Muscle of leg (tissue), 11 donors: ENCODE results near the gene ATP8A2. TPM values are rescaled to one million over a fixed set of nuclear protein-coding genes. Genes with fewer than 3 reads are reported as not detected.
A peak's percentile ranks its signal among the peaks of the same experiment; 100 is the strongest.

Experiments used
- DNase-seq: peaks from one replicate; pipeline ENCODE4 v3.0.0; 2013
- H3K27ac ChIP-seq: one replicate; pipeline ENCODE4 v1.5.1; 2013; ENCODE audit warnings: mild to moderate bottlenecking, low read length, control low read depth
- H3K27me3 ChIP-seq: one replicate; pipeline ENCODE4 v1.6.1; 2013; ENCODE audit warnings: low read length; ENCODE audit not compliant: control insufficient read depth, insufficient read depth
- H3K36me3 ChIP-seq: one replicate; pipeline ENCODE4 v1.6.1; 2013; ENCODE audit warnings: low read length; ENCODE audit not compliant: control insufficient read depth, insufficient read depth
- H3K4me1 ChIP-seq: one replicate; pipeline ENCODE4 v1.6.1; 2013; ENCODE audit warnings: low read length; ENCODE audit not compliant: control insufficient read depth, insufficient read depth
- H3K4me3 ChIP-seq: one replicate; pipeline ENCODE4 v1.5.1; 2013; ENCODE audit warnings: low read length, control low read depth
- H3K9me3 ChIP-seq: replicated peaks from 2 replicates; pipeline ENCODE4 v1.6.1; 2013; ENCODE audit warnings: low read depth, low read length; ENCODE audit not compliant: control insufficient read depth
- WGBS: methylation state at CpG from one replicate; pipeline ENCODE4 v1.1.5; 2013; ENCODE audit warnings: missing lambda C conversion rate; ENCODE audit not compliant: insufficient coverage; 5-methylcytosine and 5-hydroxymethylcytosine counted together
- polyA plus RNA-seq, 8 donors: library from polyadenylated mRNA; unstranded; fragments of 120-200 nt; gene quantifications; one replicate each; pipeline versions ENCODE4 v1.2.1 to v1.2.3, GENCODE V29; 2013; ENCODE audit warnings: inconsistent platforms in 1 of 8, low replicate concordance in 1 of 8; ENCODE audit not compliant: insufficient read length in 8 of 8, insufficient read depth in 1 of 8
- total RNA-seq: library from RNA; stranded (reverse); fragments of 120-200 nt; gene quantifications from one replicate; pipeline ENCODE4 v1.2.4, GENCODE V29; 2013

Gene ATP8A2
- total and polyA plus RNA-seq, 9 donors = 0.89 to 2.9 (median 1.6) TPM

DNA sequence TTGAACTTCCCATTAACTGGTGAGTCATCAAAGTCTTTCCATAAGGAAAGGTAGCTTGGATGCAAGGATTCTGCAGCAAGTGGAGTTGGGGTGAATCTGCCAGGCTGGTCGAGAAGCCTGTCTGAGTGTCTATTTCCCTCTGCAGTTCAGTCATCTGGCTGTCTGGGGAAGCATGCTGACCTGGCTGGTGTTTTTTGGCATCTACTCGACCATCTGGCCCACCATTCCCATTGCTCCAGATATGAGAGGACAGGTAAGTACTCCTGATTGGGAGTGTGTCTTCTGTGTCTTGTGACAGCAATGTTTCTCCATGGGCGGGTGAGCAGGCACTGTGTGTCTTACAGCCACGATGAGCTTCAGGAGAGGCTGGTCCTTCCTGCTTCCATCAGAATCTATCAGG, 490.4 kb downstream of the ATP8A2 start:
- Histone ChIP-seq H3K9me3 (no peaks in the 10 kb centered on the region), H3K27me3 (no peaks in the 10 kb centered on the region), H3K4me1 (peaks cover 7% of the 10 kb centered on the region), H3K36me3 (no peaks in the 10 kb centered on the region), H3K27ac (no peak overlapping the region), H3K4me3 (no peak overlapping the region)
- WGBS = 88% methylated on average over 3 of the region's 4 CpGs
- DNase-seq = no peak

DNA sequence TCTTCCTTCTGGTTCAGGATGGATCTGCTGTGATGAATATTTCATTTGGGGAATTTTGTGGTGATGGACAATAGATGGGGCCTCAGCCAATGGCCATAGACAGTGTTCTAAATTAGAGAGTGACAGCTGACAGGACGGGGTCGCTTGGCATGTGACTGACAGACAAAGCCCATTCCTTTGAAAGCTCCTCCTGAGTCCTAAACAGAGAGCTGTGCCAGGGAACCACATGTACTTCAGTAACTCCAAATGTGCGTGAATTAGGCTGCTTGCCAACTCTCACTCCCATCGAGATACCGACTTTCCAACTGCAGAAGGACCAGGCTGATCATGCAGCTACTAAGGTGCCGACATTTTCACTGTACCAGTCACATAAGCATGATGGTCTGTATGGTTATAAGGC, 492.3 kb downstream of the ATP8A2 start:
- Histone ChIP-seq H3K27ac (no peak overlapping the region), H3K36me3 (no peaks in the 10 kb centered on the region), H3K27me3 (no peaks in the 10 kb centered on the region), H3K4me3 (no peak overlapping the region), H3K4me1 (peaks cover 7% of the 10 kb centered on the region), H3K9me3 (no peaks in the 10 kb centered on the region)
- WGBS = 62% methylated on average over 3 of the region's 6 CpGs
- peak; percentile 59 for DNase-seq

DNA sequence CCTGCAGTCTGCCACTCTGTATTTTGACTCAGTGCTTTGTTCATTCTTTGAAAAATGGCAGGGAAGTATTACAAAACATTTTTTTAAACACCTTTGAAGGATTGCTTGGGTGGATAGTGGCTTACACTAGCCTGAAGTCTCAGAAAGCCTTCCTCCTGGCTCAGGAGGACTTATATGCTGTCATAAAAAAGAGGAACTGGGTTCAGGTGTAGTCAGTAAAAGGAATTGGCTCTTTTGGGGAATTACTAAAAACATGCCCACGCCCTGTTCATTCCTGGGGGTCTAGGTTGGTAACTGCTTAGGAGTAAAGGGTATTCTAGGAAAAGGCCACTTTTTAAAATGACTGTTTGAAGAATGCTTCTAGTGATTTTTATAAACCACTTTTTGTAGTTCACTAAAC, 493.2 kb downstream of the ATP8A2 start:
- WGBS = no CpG with 5 or more reads among the region's 1 CpG
- no peak overlapping the region for H3K27ac ChIP-seq

DNA sequence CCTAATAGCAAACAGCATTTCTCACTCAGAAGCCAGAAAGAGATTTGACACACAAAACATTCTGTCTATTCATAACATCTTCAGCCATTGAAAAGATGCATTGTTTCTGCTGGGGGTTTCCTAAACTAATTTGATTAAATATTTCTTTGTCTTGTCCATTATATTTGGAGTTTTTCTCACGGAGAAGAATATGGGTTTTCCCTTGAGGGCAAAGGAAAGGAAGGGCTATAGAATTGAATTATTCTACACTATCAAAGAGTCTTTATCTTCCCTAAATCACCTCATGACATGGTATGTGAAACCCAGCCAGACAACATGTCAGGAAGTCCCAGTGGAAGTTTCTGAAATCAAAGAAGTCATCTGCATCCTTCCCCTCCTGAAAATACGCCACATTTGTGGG, 493.6 kb downstream of the ATP8A2 start:
- Histone ChIP-seq H3K4me1 (peaks cover 7% of the 10 kb centered on the region), H3K9me3 (no peaks in the 10 kb centered on the region), H3K27ac (no peak overlapping the region), H3K27me3 (no peaks in the 10 kb centered on the region), H3K4me3 (no peak overlapping the region), H3K36me3 (no peaks in the 10 kb centered on the region)
- no peak for DNase-seq
- WGBS = no CpG with 5 or more reads among the region's 2 CpGs

More for the DNA sequence above, 493.2 kb downstream of the ATP8A2 start:
- DNase-seq = no peak
- no peak overlapping the region for H3K4me3 ChIP-seq
- H3K9me3 ChIP-seq = no peaks in the 10 kb centered on the region
- no peaks in the 10 kb centered on the region for H3K27me3 ChIP-seq
- H3K36me3 ChIP-seq = no peaks in the 10 kb centered on the region
- peaks cover 7% of the 10 kb centered on the region for H3K4me1 ChIP-seq

DNA sequence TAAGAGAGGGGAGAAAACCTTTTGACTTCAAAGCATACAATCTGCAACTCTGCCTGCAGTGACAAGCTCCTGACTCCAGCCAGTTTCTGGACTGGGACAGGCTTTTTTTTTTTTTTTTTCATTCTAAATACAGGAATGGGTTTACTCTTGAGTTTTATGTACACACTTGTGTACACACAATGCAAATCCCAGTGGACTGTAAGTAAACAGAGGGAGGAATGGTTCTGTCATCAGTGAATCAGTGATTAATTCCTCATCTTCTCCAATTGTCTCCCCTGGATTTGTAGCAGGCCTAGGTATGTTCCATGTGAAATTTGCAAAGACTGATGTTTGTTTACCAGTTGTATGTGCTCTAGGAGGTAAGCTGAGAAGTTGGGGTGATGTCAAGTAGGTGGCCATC, 495.3 kb downstream of the ATP8A2 start:
- Histone ChIP-seq H3K27ac (no peak overlapping the region), H3K27me3 (no peaks in the 10 kb centered on the region), H3K9me3 (no peaks in the 10 kb centered on the region), H3K4me1 (peaks cover 7% of the 10 kb centered on the region), H3K4me3 (no peak overlapping the region), H3K36me3 (no peaks in the 10 kb centered on the region)
- no peak for DNase-seq

DNA sequence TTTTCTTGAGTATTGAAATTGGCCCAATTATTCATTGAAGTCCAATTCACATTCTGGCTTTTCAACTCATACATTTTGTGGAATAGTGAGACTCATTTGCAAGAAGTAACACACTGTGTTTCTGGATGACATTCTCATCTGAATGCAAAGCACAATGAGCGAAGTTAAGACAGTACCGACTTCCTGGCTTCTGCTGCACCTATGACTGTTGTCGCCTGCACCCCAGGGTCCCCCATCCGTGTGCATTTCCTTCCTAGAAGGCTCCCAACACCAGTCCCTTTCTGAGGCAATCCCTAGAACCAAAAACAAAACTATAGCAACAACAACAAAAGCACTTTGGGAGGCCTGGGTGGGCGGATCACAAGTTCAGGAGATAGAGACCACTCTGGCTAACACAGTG, 496.7 kb downstream of the ATP8A2 start:
- Histone ChIP-seq H3K27me3 (no peaks in the 10 kb centered on the region), H3K27ac (no peak overlapping the region), H3K36me3 (no peaks in the 10 kb centered on the region), H3K9me3 (no peaks in the 10 kb centered on the region), H3K4me3 (no peak overlapping the region), H3K4me1 (peaks cover 6% of the 10 kb centered on the region)
- 45% methylated on average over 4 of the region's 5 CpGs for WGBS
- no peak for DNase-seq

DNA sequence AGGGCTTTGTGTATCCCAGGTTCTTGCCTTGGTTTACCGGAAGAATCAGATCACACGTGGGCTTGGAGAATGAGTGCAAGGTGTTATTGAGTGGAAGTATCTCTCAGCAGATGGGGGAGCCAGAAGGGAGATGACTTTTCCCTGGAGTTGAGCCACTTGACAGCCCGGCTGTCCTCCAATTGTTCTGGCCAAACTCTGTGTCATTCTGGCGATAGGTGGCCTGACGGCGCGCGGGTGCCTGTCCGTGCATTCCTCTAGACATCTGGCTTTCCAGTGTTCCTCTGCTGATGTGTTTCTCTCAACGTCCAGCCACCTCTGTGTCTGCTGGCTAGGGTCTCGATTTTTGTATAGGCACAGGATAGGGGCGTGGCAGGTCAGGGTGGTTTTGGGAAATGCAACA, 498.2 kb downstream of the ATP8A2 start:
- Histone ChIP-seq H3K27me3 (no peaks in the 10 kb centered on the region), H3K4me3 (no peak overlapping the region), H3K36me3 (no peaks in the 10 kb centered on the region), H3K27ac (no peak overlapping the region), H3K4me1 (peaks cover 2% of the 10 kb centered on the region), H3K9me3 (no peaks in the 10 kb centered on the region)
- 82% methylated on average over 9 of the region's 12 CpGs for WGBS
- no peak for DNase-seq

DNA sequence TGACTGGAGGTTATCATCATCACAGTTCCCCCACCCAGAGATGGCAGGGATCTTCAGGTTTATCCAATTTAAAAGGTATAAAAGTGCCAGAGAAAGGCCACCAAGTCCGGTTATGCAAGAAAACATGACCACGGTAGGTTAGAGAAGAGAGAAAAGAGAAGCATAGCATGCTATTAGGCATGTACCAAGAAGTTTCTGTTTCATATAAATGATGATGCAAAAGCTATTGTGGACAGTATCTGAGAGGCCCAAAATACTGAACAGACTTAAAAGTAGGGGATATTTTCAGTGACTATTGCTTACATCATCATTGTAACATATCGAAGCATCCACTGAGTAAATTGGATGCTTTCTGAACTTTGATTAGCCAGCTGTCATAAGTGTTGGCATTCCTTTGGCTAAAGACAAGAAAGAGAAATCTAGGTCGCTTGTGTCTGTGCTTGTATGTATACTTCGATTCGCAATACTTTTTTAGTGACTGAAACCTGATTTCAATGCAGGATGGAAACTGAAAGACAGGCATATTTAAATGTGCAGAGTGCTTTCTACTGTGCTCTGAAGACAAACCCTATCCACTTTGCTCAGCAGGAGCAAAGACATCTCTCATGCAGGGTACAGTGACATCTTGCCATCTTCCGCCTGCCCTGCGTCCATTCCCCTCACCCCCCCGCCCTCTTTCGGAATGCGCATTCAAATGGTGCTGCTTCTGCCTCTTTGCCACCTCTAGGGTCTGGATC, 499.8 kb downstream of the ATP8A2 start:
- Histone ChIP-seq H3K27me3 (no peaks in the 10 kb centered on the region), H3K4me3 (no peak overlapping the region)

DNA sequence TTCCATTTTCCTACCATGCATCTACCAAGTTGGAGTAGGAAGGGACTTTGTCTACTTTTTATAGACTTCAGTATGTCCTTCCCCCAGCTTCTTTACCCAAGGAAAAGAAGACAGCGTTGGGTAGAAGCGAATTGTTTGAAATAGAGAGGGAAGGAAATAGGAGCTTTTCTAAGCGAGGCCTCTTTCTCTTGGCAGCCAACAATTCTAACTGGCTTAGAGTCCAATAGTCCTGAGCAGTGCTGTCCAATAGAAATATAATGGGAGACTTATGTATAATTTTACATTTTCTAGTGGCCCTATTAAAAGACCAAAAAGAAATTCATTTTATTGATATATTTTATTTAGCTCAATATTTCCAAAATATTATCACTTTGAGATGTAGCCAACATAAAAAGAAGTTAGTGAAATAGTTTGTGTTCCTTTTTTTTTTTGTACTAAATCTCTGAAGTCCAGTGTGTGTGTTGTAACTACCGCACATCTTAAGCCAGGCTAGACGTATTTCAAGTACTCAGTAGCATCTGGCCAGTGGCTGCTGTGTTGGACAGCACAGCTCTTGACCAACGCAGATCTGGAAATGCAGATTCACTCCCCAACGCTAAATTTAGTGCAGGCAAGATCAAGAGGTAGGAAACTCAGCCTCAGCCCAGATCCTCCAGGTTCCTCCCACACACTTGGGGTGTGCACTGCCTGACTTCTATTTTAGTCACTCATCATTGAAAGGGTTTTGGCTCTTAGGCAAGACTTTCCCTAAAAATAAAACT, 500.9 kb downstream of the ATP8A2 start:
- no peaks in the 10 kb centered on the region for H3K27me3 ChIP-seq
- H3K36me3 ChIP-seq = no peaks in the 10 kb centered on the region
- WGBS = 34% methylated on average over 3 of the region's 7 CpGs
- no peak overlapping the region for H3K4me3 ChIP-seq
- DNase-seq = peak; percentile 69
- H3K27ac ChIP-seq = no peak overlapping the region
- H3K4me1 ChIP-seq = peaks cover 5% of the 10 kb centered on the region
- H3K9me3 ChIP-seq = no peaks in the 10 kb centered on the region

More for the DNA sequence above, 499.8 kb downstream of the ATP8A2 start:
- DNase-seq = no peak
- H3K36me3 ChIP-seq = no peaks in the 10 kb centered on the region
- H3K9me3 ChIP-seq = no peaks in the 10 kb centered on the region
- no peak overlapping the region for H3K27ac ChIP-seq
- WGBS = 97% methylated on average over 5 of the region's 11 CpGs
- peaks cover 5% of the 10 kb centered on the region for H3K4me1 ChIP-seq

DNA sequence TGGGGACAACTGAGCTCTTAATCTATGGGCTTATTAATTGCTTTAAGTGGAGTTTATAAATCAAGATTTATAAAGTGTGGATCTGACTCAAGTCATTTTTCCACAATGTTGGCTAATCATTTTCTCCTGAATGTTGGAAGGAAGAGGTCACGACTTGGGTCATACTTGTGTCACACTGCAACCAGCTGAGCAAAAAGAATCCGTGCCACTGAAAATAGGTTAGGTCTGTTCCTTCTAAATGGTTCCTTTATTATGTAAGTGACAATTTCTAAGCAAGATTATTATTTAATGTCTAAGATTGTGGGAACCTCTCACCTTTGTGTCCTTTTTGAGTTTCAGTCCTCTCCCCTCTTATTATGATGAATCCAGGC, 501.5 kb downstream of the ATP8A2 start:
- no peak overlapping the region for H3K27ac ChIP-seq

More for the DNA sequence above, 501.5 kb downstream of the ATP8A2 start:
- Histone ChIP-seq H3K36me3 (no peaks in the 10 kb centered on the region), H3K4me1 (peaks cover 5% of the 10 kb centered on the region), H3K9me3 (no peaks in the 10 kb centered on the region), H3K27me3 (no peaks in the 10 kb centered on the region), H3K4me3 (no peak overlapping the region)
- WGBS = no CpG with 5 or more reads among the region's 2 CpGs
- DNase-seq = no peak
